Inflammatory macrophage treated with lipopolysaccharide for 4 hours (primary cell): ENCODE results near the gene AMDHD2.
"Not testable (repeated sequence)": the region's sequence is repeated elsewhere in the genome, so short reads cannot be mapped to it uniquely, and the experiment has no call there.

Source experiments
- DNase-seq: peaks from one replicate; pipeline ENCODE4 v3.0.0-alpha.2; 2020

The AMDHD2 gene

DNA sequence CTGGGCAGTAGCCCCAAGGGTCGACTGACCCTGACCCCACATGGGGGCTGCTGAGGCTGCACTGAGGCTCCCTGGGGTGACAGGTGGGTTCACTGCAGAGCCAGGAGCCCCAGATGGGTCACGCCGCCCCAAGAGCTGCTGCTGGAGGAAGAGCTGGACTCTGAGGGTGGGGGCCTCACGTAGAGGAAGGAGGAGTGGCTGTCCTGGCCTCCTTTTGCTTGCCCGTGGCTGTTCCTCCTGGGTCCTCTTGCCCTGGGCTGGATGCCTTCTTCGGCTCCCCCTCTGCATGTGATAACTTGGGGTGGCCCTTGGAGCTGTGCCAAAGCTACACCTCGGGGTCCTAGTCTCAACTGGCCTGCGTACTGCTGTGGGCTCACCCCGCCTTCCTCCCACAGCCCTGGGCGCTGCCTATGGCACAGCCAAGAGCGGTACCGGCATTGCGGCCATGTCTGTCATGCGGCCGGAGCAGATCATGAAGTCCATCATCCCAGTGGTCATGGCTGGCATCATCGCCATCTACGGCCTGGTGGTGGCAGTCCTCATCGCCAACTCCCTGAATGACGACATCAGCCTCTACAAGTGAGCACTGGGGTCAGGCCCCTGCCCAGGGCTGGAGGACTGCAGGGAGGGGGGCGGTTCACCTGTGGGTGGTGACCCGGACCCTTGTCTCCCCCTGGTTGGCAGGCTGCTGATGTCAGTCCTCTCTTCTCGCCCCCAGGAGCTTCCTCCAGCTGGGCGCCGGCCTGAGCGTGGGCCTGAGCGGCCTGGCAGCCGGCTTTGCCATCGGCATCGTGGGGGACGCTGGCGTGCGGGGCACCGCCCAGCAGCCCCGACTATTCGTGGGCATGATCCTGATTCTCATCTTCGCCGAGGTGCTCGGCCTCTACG lies 1.1 kb upstream of the AMDHD2 start:
- DNase-seq, result no peak

DNA sequence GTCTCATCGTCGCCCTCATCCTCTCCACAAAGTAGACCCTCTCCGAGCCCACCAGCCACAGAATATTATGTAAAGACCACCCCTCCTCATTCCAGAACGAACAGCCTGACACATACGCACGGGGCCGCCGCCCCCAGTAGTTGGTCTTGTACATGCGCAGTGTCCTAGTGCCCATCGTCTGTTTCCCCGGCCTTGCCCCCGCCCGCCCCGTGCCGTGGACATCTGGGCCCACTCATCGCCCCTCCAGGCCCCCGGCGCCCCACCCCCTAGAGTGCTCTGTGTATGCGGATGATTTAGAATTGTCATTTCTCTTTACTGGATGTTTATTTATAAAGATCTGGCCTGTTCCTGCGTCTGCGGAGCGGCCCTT lies 475 bp upstream of the AMDHD2 start:
- no peak for DNase-seq

DNA sequence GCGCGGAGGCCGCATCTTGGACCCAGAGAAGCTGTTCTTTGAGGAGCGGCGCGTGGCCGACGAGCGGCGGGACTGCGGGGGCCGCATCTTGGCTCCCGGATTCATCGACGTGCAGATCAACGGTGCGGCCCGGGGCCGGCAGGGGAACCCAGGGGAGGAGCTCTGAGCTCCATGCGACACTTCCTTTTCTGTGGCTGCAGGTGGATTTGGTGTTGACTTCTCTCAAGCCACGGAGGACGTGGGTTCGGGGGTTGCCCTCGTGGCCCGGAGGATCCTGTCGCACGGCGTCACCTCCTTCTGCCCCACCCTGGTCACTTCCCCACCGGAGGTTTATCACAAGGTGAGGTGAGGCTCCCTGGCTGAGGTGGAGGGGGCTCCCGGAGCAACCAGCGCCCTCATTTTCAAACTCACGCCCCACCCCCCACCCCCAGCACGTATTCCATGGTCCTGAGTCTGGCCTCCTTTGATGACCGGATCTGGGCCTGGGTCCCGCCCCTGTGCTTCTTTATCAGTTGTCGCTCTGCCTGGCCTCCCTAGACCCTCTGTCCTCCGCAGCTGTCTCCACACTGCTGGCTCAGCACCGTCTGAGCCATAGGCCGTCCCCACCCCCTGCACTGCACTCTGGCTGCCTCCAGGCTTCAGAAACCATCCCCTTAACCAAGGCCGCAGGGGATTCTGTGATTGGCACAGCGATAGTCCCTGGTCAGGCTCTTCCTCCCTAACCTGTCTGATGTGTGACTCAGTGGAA lies 787 bp downstream of the AMDHD2 start:
- peak; percentile 38 for DNase-seq

DNA sequence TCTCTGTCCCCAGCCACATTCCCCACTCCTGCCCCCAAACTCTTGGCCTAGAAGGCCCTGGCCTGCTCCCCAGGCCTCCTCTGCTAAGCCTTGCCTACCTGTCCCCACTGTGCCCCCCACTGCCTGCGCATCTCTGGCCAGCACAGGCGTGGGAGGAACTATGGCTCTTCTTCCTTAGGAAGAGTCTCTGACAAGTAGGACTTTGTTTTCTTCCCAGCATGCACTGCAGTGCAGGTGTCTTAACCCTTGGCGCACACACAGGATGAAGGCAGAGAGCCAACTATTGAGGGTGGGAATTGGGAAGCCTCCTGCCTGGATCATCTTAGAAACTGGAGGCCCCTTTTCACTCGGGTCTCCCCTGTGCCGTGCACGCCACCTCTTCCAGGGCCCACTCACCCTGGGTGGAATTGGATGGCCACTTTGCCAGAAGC lies 3.6 kb downstream of the AMDHD2 start:
- DNase-seq, result no peak

DNA sequence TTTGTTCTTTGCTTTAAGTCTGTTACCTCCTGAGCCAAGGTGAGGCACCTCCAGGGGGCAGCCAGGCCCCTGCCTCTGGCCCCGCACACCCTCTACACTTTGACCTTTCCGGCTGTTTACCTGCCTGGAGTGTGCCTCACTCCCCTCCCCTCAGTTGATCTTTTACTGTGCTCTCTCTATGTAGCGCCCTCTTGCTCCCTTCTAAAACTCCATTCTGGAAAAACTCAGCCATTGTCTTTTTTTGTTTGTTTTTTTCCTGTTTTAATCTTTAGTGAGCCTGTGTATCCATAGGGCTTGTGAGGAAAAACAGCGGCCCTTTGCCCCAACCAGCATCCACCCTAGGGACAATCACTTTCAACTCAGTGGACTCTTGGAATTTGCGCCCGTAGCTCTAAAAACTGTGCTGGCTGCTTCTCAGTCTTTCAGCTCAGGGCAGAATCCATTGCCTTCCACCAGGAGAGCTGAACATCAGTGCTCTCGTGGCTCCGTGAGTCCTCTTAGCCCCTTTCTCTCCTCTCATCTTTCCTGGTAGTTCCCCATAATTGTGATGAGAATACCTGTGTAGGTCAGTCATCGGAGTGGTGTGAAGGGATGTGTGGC lies 4.3 kb downstream of the AMDHD2 start:
- DNase-seq, result no peak

DNA sequence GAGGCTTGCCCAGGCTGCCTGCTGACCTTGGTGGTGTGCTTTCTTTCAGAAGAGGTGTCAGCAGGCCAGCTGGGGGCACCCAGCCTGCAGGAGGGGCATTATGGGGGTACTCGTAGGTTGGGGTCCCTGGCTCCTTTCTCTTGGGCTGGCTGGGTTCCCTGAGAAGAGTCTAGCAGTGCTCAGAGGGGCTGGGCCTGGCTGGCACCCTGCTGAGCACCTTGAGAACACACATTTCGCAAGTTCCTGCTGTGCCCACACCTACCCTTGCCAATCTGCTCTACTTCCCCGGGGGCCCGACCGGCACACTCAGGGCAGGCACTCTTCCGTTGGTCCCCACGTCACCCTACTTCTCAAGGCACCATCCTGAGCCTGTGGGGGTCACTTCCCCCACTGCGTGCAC lies 6.0 kb downstream of the AMDHD2 start:
- no peak for DNase-seq

DNA sequence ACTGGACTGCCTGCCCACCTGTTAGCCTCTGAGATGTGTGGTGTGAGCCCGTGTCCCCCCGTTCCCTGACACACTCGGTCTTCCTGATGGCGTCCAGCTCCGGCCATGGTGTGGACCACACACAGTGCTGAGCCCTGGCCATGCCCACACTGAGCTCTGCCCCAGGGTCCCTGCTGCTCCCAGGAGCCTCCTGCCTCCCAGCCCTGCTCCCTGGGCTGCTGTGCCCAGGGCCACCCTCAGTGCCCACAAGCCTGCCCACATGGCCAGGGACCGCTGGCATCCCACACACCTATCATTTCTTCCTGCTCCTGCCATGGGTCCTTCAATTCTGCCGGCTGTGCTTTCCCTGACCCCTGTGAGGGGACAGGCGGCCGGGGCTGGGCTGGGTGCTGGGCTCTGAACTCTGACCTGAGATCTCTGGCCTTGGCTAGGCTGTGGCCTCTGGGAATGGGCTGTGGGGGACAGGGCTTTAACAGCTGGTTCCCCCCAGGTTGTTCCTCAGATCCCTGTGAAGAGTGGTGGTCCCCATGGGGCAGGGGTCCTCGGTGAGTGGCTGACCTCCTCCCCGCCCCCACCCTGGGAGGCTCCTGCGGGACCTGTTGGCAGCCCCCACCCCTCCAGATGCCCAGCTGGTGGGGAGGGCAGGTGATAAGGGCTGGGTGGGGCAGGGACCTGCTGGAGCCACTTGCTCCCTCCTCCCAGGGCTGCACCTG lies 7.1 kb downstream of the AMDHD2 start:
- DNase-seq, result no peak

DNA sequence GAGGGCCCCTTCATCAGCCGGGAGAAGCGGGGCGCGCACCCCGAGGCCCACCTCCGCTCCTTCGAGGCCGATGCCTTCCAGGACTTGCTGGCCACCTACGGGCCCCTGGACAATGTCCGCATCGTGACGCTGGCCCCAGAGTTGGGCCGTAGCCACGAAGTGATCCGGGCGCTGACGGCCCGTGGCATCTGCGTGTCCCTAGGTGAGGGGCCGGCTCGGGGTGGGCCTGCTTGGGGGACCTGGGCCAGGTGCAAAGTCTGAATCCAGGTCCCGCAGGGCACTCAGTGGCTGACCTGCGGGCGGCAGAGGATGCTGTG lies 7.6 kb downstream of the AMDHD2 start:
- no peak for DNase-seq

DNA sequence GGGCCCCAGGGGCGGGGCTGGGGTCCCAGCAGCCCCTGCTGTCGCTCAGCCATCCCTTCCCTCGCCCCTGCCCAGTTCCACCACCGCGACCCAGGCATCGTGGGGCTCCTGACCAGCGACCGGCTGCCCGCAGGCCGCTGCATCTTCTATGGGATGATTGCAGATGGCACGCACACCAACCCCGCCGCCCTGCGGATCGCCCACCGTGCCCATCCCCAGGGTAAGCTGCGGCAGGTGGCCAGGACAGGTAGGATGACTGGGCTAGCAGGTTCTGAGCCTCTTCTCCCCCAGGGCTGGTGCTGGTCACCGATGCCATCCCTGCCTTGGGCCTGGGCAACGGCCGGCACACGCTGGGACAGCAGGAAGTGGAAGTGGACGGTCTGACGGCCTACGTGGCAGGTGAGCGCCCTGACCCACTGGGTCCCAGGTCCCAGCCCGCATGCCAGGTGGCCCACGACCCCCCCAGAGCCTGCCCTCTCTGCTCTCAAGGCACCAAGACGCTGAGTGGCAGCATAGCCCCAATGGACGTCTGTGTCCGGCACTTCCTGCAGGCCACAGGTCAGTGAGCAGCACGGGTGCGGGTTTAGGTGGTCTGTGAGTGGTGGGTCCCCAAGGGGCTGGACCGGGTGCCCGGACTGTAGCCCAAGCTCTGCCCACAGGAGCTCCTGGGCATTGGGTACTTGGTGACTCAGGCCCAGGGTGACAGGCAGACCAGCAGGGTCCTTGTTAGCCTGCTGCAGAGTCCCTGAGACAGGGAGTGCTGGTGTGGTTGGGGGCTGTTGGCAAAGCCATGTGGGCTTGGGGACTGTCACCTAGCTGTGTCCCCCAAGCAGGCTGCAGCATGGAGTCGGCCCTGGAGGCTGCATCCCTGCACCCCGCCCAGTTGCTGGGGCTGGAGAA lies 8.2 kb downstream of the AMDHD2 start:
- DNase-seq, result no peak

DNA sequence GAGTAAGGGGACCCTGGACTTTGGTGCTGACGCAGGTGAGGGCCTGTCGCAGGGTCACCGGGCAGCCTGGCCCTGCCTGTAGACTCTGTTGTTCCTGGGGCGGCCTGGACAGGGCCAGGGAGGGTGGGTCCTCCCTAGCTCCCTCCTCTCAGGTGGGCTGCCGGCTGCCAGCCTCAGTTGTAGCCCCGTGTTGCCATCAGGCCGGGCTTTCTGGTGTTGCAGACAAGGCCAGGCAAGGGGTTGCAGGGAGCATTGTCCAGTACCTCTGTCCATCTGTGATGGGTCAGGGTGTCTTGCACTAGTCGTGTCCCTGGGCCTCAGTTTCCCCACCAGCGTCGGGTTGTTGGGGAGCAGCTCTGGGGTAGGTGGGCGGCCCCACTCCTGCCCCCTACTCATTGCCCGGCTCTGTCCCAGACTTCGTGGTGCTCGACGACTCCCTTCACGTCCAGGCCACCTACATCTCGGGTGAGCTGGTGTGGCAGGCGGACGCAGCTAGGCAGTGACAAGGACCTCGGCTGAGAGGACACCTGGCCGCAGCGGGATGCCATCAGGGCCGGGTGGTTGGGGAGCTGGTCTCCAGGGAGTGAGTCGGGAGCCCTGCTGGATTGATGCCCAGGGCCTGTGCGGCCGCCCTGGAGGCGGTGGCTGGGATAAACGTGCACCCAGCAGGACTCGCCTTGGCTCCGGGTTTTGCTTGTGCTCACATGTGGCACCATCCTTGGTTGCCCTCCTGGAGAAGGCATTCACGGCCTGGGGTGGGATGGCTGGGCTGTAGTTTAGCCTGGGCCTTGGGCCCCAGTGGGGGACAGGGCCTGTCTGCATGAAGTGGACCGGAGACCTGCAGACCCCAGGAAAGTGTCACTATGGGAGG lies 9.1 kb downstream of the AMDHD2 start:
- DNase-seq, result no peak

DNA sequence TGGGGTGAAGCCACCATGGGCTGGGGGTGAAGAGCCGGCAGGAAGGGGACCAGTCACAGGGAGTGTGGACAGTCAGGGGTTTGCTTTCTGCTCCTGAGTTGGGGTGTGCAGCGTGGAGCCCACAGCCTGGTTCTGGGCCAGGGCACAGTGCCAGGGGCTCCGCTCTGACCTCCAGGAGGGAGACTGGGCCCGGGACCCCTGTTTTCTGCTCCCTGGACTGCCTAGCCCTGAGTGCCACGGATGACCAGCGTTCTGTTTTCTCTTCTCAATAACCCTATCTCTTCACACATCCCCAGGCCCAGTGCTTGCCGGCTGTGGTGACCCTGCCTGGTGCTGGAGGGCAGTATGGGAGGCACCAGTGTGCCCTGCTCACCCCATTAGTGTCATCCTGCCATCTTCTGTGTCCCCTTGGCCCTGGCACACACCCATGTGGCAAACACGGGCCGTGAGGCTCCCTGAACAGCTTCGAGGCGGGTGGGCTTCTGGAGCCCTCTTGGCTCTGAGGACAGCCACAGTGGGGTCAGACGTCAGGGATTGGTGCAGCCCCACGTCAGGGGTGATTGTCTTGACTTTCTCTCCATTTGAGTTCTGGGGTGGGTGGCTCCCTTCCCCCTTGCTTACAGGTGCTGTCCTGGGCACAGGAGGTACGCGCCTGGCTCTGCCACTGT lies 9.9 kb downstream of the AMDHD2 start:
- DNase-seq, result no peak

DNA sequence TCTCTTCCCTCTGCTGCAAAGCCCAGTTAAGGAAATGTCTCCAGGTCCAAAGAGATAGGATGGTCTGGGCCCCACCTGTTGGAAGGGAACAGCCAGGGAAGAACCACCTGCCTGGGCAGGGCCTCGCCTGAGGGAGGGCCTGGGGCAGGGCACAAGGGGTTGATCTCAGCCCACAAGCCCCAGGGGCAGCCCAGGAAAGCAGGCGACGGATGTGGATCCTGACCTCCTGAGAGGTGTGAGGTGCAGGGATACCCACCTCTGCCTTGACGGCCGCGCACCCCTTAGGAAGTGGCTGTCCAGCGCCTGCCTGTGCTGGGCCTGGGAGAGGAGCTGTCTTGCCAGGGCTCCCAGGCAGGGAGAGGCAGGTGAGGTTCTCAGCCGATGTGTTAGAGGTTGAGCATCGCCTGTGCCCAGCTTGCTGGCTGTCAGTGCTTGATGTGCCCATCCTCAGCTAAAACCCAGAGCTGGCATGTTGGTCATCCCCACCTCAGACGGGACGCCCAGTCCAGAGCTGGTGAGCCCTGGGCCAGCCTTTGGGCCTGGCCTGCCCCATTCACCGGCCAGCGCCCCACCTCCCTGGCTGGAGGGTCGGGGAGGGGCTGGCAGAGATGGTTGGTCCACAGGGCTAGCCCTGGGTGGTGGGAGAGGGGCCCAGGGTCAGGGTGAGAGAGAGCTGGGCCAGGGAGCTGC lies 10.6 kb downstream of the AMDHD2 start:
- no peak for DNase-seq

DNA sequence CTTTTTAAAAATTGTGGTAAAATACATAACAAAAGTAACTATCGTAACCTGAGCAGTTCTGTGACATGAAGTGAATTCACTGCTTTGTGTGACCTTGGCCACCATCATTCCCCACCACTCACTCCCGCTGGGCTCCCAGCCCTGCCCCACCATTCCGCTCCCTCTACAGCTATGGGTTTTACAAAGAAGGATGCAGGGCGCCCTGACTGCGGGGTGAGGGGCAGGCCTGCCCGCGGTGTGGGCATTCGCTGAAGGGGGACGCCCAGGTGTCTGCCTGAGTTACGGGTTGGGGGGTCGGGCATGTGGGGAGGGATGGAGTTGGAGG lies 11.2 kb downstream of the AMDHD2 start, which contains the start of gene CEMP1:
Gene CEMP1, minus strand, starts transcription at position 38 of the 325 bp plus-strand sequence. CDS start 335 bp downstream, outside the sequence.
- DNase-seq, result no peak

DNA sequence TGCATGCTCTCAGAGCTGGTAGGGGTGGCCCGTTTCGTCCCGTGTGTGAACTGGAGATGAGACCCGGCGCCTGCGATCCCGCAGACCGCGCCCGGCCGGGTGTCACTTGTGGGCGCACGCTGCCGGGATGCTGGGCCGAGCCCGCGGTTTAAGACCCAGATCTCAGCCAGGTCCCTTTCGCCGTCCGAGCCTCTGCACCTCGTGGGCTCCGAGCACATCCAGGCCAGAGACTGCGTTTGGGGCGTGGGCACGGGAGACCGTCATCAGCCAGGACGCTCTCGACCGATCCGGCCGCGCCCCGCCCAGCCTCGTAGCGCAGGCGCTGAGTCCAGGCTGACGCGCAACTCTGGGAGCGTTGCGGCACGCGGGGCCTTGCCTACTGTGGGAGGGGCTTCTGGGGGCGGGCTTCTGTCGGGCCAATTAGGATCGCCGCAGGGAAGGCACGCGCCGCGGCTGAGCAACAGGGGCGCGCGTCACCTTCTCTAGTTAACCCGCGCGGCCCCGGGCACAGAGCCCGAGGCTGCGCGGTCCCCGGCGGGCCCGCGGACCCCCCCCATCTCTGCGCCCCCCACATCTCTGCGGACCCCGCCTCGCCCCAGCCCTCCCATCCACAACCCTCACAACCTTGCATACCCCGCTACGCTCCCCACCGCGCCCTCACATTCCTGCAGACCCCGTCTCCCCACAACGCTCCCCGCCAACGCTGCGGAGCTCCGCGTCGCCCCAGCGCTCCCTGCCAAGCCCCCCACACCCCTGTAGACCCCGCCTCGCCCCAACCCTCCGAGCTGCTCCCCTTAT lies 11.7 kb downstream of the AMDHD2 start:
- DNase-seq, result peak; percentile 99

DNA sequence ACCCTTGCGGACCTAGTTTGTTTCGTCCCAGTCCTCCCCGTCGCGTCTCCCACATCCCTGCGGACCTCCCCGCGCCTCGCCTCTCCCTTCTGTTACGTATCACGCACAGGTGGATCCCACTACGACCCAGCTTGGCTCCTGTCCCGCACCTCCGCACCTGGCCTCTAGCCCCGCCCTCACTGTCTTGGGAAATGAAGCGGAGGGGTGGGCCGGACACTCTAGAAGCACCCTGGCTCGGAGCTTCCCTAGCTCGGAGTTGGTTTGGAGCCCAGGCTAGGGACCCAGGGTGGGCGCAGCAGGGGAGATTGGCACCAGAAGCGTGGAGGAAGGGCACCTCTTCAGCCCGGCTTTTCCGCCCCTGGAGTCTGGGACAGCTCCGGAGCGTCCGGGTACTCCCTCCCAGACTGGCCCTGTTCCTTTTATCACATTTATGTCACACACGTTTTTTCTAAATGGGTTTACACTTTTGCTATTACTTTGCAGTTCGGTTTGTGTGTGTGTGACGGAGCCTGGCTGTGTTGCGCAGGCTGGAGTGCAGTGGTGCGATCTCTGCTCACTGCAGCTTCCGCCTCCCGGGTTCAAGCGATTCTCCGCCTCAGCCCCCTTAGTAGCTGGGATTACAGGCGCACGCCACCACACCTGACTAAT lies 12.4 kb downstream of the AMDHD2 start:
- DNase-seq, result peak; percentile 76

DNA sequence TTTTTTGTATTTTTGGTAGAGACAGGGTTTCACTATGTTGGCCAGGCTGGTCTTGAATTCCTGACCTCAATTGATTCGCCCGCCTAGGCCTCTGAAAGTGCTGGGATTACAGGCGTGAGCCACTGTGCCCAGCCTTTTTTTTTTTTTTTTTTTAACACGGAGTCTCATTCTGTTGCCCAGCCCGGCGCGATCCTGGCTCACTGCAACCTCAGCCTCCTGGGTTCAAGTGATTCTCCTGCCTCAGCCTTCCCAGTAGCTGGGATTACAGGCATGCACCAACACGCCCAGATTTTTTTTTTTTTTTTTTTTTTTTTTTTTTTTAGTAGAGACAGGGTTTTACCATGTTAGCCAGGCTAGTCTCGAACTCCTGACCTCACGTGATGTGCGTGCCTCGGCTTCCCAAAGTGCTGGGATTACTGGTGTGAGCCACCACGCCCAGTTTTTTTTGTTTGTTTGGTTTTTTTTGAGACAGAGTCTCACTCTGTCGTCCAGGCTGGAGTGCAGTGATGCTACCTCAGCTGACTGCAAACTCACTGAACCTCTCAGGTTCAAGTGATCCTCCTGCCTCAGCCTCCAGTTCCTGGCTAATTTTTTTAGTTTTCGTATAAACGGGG lies 13.1 kb downstream of the AMDHD2 start:
- not testable (repeated sequence) for DNase-seq

DNA sequence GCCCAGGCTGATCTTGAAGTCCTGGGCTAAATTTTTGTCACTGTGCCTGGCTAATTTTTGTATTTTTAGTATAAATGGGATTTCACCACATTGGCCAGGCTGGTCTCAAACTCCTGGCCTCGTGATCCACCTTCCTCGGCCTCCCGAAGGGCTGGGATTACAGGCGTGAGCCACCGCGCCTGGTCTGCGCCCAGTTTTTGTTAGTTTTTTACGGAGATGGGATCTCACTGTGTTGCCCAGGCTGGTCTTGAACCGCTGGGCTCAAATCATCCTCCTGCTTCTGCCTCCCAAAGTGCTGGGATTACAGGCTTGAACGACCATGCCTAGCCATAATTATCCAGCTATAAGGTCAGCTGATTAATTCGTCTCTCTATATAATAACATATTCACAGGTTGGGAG lies 13.7 kb downstream of the AMDHD2 start:
- no peak for DNase-seq

DNA sequence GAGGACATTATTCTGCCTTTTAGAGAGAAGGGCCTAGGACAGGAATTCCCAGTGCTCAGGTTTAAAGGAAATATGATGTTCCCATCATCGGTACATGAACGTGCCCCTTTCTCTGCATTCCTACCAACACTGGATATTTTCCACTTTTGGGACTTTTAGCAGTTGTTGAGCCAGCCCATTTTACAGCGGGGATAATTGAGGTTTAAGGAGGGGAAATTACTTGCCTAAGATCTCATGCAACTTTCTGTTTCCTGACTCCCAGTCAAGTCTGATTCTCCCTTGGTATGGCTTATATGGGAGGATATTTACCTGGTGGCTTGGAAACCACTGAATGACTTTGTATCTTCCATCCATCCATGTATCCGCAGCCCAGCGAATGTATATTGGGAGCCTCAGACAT lies 14.2 kb downstream of the AMDHD2 start:
- DNase-seq, result not testable (repeated sequence)
